HG03066 (cell line): ENCODE data around the gene STARD7.

Source experiments
- ATAC-seq: cut with Tn5 transposase; IDR thresholded peaks from one replicate; pipeline ENCODE4 v1.9.1; 2021; ENCODE audit warnings: low read depth; ENCODE audit not compliant: unreplicated experiment

Gene STARD7

GRCh38 chr2:96201338-96201737, 7.3 kb downstream of the STARD7 start:
- no peak for ATAC-seq

GRCh38 chr2:96198921-96199320, 9.7 kb downstream of the STARD7 start:
- no peak for ATAC-seq

GRCh38 chr2:96197546-96198255, 10.9 kb downstream of the STARD7 start:
- no peak for ATAC-seq

- ATAC-seq, result no peak
Observed at GRCh38 chr2:96195410-96196066, 13.1 kb downstream of the STARD7 start.

- no peak for ATAC-seq
Observed at GRCh38 chr2:96191937-96192670, 16.5 kb downstream of the STARD7 start.

- ATAC-seq, result no peak
Observed at GRCh38 chr2:96188821-96189526, 19.7 kb downstream of the STARD7 start.

GRCh38 chr2:96186562-96186961, 22.1 kb downstream of the STARD7 start:
- ATAC-seq, result no peak

GRCh38 chr2:96185516-96185915, 23.1 kb downstream of the STARD7 start:
- ATAC-seq, result no peak

- no peak for ATAC-seq
Observed at GRCh38 chr2:96184989-96185388, 23.6 kb downstream of the STARD7 start.

- ATAC-seq, result no peak
Observed at GRCh38 chr2:96184188-96184587, 24.4 kb downstream of the STARD7 start.

- no peak for ATAC-seq
Observed at GRCh38 chr2:96181529-96181928, 27.1 kb downstream of the STARD7 start.

- no peak for ATAC-seq
Observed at GRCh38 chr2:96180521-96180920, 28.1 kb downstream of the STARD7 start.

GRCh38 chr2:96180002-96180401, 28.6 kb downstream of the STARD7 start:
- no peak for ATAC-seq

GRCh38 chr2:96176661-96177060, 32.0 kb downstream of the STARD7 start:
- no peak for ATAC-seq

- ATAC-seq, result no peak
Observed at GRCh38 chr2:96175951-96176350, 32.7 kb downstream of the STARD7 start.

- ATAC-seq, result peak; percentile 63
Observed at GRCh38 chr2:96174251-96175144, 34.1 kb downstream of the STARD7 start.

- ATAC-seq, result no peak
Observed at GRCh38 chr2:96171831-96172230, 36.8 kb downstream of the STARD7 start.

GRCh38 chr2:96170626-96171025, 38.0 kb downstream of the STARD7 start:
- ATAC-seq, result no peak

- no peak for ATAC-seq
Observed at GRCh38 chr2:96169868-96170507, 38.6 kb downstream of the STARD7 start.
